Smooth muscle cell (in vitro differentiated cells): ENCODE measurements around the gene PFKP. TPM values are rescaled to one million over a fixed set of nuclear protein-coding genes. Genes with fewer than 3 reads are reported as not detected.

Experiments
- DNase-seq: peaks from one replicate; lab custom pipeline; 2025; ENCODE audit not compliant: unreplicated experiment; lab: John Stamatoyannopoulos, UW
- H2AFZ ChIP-seq: fragments of 200-600 bp; sonication (generic); 2 replicates; pipeline ENCODE4 v1.6.0; 2016; ENCODE audit warnings: antibody characterized with exemption, low read depth, mild to moderate bottlenecking
- H3F3A ChIP-seq: fragments of 200-600 bp; sonication (generic); 2 replicates; pipeline ENCODE4 v1.6.0; 2017; ENCODE audit warnings: antibody characterized with exemption, low read depth
- H3K27ac ChIP-seq: fragments of 200-600 bp; sonication (generic); 2 replicates; pipeline ENCODE4 v1.5.1; 2016; ENCODE audit warnings: low read depth, mild to moderate bottlenecking
- H3K27me3 ChIP-seq: fragments of 200-600 bp; sonication (generic); 2 replicates; pipeline ENCODE4 v1.6.1; 2016; ENCODE audit warnings: low read depth, mild to moderate bottlenecking
- H3K36me3 ChIP-seq: fragments of 200-600 bp; sonication (generic); 2 replicates; pipeline ENCODE4 v1.5.1; 2016; ENCODE audit warnings: low read depth
- H3K4me1 ChIP-seq: fragments of 200-600 bp; sonication (generic); 2 replicates; pipeline ENCODE4 v1.5.1; 2016; ENCODE audit warnings: low read depth
- H3K4me2 ChIP-seq: fragments of 200-600 bp; sonication (generic); 2 replicates; pipeline ENCODE4 v1.6.0; 2016; ENCODE audit warnings: mild to moderate bottlenecking
- H3K4me3 ChIP-seq: fragments of 200-600 bp; sonication (generic); 2 replicates; pipeline ENCODE4 v1.5.1; 2016; ENCODE audit warnings: mild to moderate bottlenecking
- H3K79me2 ChIP-seq: fragments of 200-600 bp; sonication (generic); 2 replicates; pipeline ENCODE4 v1.6.0; 2016; ENCODE audit warnings: low read depth, mild to moderate bottlenecking
- H3K9ac ChIP-seq: fragments of 200-600 bp; sonication (generic); 2 replicates; pipeline ENCODE4 v1.6.0; 2016; ENCODE audit warnings: low read depth
- H3K9me3 ChIP-seq: fragments of 200-600 bp; sonication (generic); replicated peaks from 2 replicates; pipeline ENCODE4 v1.5.1; 2016; ENCODE audit warnings: low read depth
- H4K20me1 ChIP-seq: fragments of 200-600 bp; sonication (generic); 2 replicates; pipeline ENCODE4 v1.6.0; 2016; ENCODE audit warnings: low read depth
- CTCF ChIP-seq: fragments of 200-600 bp; sonication (generic); IDR thresholded peaks from 2 replicates; pipeline ENCODE4 v1.5.1; 2017; ENCODE audit warnings: borderline replicate concordance, mild to moderate bottlenecking, antibody characterized with exemption; ENCODE audit not compliant: insufficient read depth, poor library complexity, severe bottlenecking
- WGBS: methylation state at CpG from one replicate; pipeline ENCODE4 v1.1.7; 2016; ENCODE audit warnings: low lambda C conversion rate; 5-methylcytosine and 5-hydroxymethylcytosine counted together
- polyA plus RNA-seq: library from polyadenylated mRNA; unstranded; fragments of >200 nt; fragmentation: Nextera tagmentation; extraction: Ambion mirVana; gene quantifications from 2 replicates; pipeline ENCODE4 v1.2.1, GENCODE V29; 2016
- total RNA-seq: library from RNA; depleted of rRNA; stranded (reverse); fragments of >200 nt; gene quantifications from 2 replicates; pipeline ENCODE4 v1.2.3, GENCODE V29; 2014

Gene PFKP
- 178 and 183 TPM in 2 replicates for total RNA-seq
- polyA plus RNA-seq: 203 and 251 TPM in 2 replicates

DNA sequence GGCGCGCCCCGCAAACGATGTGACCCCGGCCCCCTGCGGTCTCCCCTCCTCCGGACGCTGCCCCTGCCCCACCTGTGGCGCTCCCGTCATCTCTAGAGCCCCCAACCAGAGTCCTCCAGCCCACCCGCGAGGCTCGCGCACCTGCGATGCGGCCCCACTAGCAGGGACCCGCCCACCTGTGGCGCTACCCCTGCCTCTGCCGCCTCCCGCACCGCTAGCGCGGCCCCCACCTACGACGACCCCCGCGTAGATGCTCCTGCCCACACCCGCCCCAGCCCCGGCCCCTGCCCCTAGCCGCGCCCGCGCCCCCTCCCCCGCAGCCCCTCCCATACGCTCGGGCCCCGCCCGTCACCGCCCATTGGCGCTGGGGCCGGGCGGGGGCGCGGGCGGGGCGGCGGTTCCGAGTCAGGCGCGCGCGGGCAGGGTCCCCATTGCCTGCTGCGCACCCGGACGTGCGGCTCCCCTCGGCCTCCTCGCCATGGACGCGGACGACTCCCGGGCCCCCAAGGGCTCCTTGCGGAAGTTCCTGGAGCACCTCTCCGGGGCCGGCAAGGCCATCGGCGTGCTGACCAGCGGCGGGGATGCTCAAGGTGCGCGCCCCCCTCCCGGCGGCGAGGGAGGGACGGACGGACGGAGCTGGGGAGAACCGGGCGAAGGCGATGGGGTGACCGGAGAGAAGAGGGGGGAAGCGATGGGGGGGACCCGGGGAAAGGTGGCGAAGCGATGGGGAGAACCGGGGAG lies at the start of gene PFKP:
PFKP (plus strand) TSS at position 431 of the 741 bp plus-strand sequence; CDS start at position 479, 48 bp downstream.
- Histone ChIP-seq H3K4me1 (peaks cover 5% of the 10 kb centered on the region), H3F3A (peaks cover 12% of the 10 kb centered on the region), H2AFZ (peak within 1 kb of the TSS; percentile 80), H3K27ac (peak within 1 kb of the TSS; percentile 49), H3K36me3 (no peaks in the 10 kb centered on the region), H3K9ac (peak within 1 kb of the TSS; percentile 27), H3K27me3 (no peaks in the 10 kb centered on the region), H3K4me2 (peak within 1 kb of the TSS; percentile 94), H4K20me1 (peaks cover 8% of the 10 kb centered on the region), H3K79me2 (peaks cover 43% of the 10 kb centered on the region), H3K9me3 (no peaks in the 10 kb centered on the region), H3K4me3 (peak within 1 kb of the TSS; percentile 83)
- WGBS: 2% methylated on average over 30 of the region's 86 CpGs
- no peak for TF ChIP-seq CTCF
- DNase-seq: no peak

- no peaks in the 10 kb centered on the region for H3K79me2 ChIP-seq
- WGBS: 87% methylated on average over 4 of the region's 4 CpGs
- no peak overlapping the region for H2AFZ ChIP-seq
- H3K36me3 ChIP-seq: no peaks in the 10 kb centered on the region
- no peak overlapping the region for H3K4me2 ChIP-seq
- no peaks in the 10 kb centered on the region for H3K27me3 ChIP-seq
- TF ChIP-seq CTCF: no peak
- DNase-seq: no peak
- H3F3A ChIP-seq: no peaks in the 10 kb centered on the region
- no peak overlapping the region for H3K9ac ChIP-seq
- no peak overlapping the region for H3K4me3 ChIP-seq
- H4K20me1 ChIP-seq: no peaks in the 10 kb centered on the region
- H3K4me1 ChIP-seq: no peaks in the 10 kb centered on the region
- H3K27ac ChIP-seq: no peak overlapping the region
- H3K9me3 ChIP-seq: no peaks in the 10 kb centered on the region
Observed at GRCh38 chr10:3018247-3018646, 49.1 kb upstream of the PFKP start.

GRCh38 chr10:3020311-3020710 lies 47.0 kb upstream of the PFKP start:
- Histone ChIP-seq H3K79me2 (no peaks in the 10 kb centered on the region), H3K36me3 (no peaks in the 10 kb centered on the region), H3K27me3 (no peaks in the 10 kb centered on the region), H3K9me3 (no peaks in the 10 kb centered on the region), H4K20me1 (no peaks in the 10 kb centered on the region), H3K4me2 (no peak overlapping the region), H2AFZ (no peak overlapping the region), H3K27ac (no peak overlapping the region), H3K4me1 (no peaks in the 10 kb centered on the region), H3K4me3 (no peak overlapping the region), H3K9ac (no peak overlapping the region), H3F3A (no peaks in the 10 kb centered on the region)
- TF ChIP-seq CTCF: no peak
- 94% methylated on average over 15 of the region's 15 CpGs for WGBS
- no peak for DNase-seq

DNA sequence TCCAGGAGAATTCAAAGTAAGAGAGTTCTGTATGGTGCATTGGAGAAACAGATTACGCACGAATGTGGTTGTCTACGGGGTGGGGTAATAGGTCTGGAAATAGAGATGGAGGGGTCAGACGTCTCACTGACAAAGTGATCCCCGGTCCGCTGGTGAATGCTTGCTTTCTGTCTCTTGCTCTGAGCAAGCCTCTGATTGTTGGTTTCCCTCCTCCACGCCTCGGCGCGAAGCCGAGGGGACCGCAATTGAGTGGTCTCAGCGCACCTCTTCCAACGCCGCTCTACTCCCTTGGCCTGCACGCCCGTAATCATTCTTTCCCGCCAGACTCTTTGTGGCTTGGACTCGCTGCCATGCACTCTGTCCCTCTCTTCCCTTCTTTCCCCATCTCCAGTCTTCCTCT lies 46.5 kb upstream of the PFKP start:
- no peak overlapping the region for H2AFZ ChIP-seq
- no peaks in the 10 kb centered on the region for H3K9me3 ChIP-seq
- H3K27ac ChIP-seq: no peak overlapping the region
- H3K36me3 ChIP-seq: no peaks in the 10 kb centered on the region
- H3K4me1 ChIP-seq: no peaks in the 10 kb centered on the region
- H3K27me3 ChIP-seq: no peaks in the 10 kb centered on the region
- 93% methylated on average over 19 of the region's 19 CpGs for WGBS
- no peaks in the 10 kb centered on the region for H3F3A ChIP-seq
- H4K20me1 ChIP-seq: no peaks in the 10 kb centered on the region
- H3K79me2 ChIP-seq: no peaks in the 10 kb centered on the region
- no peak for TF ChIP-seq CTCF
- DNase-seq: no peak
- H3K4me3 ChIP-seq: no peak overlapping the region
- no peak overlapping the region for H3K4me2 ChIP-seq
- H3K9ac ChIP-seq: no peak overlapping the region
